Measurements from ENCODE around the gene SUPT3H.
"Not testable (repeated sequence)": the region's sequence is repeated elsewhere in the genome, so short reads cannot be mapped to it uniquely, and the experiment has no call there.

Gene SUPT3H

DNA sequence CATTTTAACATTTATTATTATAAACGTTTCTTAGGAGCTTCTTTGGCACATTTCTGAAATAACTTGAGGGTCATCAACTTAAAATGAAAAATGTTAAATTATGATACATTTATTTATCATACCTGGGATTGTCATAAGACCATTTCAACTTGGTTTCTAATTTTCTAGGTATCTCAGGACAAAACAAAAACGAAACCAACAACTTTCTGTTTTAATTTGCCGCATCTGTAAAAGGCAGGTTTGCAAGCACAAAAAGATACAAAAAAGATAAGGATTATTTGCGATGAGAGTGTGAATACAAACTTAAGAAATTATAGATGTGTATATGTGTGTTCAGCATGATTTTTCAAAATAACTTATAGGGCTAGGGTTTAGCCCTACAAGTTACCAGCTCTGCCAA, 444.6 kb downstream of the SUPT3H start:
- DNase-seq, result no peak

DNA sequence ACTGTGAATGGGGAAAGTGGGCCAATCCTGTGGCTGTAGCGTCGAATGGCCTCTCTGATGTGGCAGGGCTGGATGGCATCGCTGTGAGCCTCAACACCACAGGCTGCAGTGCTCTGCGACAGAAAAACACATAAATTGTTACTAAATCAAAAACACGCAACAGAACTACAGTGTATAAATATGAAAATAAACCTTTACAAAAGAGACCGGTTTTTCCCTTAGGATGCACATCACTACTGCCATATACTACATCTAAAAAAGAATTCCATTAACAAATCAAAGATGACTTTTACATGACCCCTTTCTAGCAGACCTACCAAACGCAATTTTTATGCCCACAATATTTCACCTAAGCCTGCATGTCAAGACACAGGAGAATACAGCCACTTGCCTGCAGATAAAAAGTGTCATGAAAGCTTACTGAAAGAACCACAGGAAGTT, 445.1 kb downstream of the SUPT3H start:
- DNase-seq, result no peak

DNA sequence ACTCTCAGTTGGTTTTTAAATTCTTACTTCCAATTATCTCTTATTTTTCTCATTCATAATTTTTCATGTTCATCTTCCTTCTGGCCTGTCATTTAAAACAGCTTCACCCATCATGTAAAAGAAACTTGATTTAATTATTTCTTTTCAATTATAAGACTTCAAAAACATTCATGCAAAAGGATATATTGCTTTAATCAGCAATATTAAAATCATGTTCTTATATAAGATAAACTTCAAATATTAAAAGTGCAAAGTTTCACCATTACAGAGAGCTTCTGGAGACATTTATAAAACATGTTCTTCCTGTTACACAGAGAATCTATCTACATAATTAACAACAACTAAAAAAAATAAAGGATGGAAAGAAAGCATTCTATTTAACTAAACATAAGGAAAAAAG, 446.3 kb downstream of the SUPT3H start:
- DNase-seq, result no peak

DNA sequence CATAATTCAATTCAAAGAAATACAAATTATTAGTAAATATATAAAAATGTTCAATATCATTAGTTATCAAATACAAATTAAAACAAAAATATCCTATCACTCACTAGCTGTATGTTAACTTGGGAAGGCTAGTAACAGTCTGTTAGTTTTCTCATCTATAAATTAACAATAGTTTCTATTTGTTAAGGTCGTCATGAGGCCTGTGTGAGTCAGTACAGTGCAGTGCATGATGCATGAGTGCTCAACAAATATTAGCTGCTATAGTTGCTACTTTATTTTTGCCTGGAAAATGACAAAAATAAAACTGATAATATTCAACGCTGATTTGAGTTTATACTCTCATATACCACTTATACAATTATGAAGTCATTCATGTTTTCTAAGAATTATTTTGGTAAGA, 451.2 kb downstream of the SUPT3H start:
- no peak for DNase-seq

DNA sequence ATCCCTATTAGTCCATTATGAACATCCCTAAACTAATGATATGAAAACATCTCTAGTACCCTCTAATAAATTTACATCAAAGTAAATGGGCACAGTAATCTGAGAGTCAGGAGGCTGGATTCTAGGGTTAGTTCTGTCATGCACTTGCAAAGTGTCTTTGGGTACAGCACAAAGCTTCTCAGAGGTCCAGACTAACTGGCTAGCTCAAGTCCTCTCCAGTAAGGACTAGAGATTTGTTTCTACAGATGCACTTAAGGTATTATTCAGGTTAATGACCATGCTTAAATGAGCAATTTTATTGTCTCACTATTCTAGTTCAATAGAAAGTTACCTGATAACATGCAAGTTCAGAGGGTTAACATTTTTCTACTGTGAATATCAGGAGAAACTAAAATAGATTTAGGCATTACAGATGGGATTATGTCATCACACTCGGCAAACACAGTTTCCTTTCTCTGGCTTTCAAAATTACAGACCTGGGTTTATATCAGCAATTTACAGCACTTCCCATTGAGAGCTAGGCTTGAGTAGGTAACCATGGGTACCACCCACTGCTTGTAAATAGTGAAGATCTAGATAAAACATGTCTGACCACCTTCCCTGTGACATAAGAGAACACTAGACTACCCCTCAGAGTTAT, 452.5 kb downstream of the SUPT3H start:
- DNase-seq, result no peak

DNA sequence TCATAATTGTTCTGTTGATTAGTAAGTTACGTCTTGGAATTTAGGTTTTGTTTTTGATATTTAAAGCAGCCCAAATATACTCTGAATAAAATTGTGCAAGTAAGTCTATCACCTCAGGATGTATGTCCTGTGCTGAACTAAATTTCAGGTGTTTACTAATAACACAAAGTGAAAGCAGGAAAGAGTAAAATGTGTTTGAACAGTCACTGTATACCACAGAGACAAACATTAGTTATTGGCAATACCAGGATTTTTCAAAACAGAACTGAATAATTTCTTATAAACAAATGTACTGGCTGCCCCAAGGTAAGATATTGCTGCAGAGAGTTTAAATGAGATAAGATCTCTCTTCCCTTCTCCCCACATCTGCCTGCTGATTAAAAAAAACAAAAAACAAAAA, 454.3 kb downstream of the SUPT3H start:
- no peak for DNase-seq

DNA sequence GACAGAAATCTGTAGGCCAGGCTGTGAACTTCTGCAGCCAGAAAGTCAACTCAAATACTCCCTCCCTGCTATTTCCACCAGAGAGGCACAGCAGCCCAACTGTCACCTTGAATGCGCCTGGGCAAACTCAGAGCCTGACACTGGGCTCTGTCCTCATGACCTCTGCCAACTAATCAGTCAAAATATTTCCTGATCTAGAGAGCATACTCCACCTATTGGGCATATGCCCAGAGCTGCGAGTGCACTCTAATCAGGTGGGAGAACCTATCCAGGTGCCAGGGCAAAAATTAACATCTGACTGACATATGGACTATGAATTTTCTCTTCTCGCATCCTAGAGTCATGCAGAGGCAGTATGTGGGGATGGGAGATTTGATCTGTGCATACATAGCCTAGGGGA, 455.9 kb downstream of the SUPT3H start:
- DNase-seq, result no peak

DNA sequence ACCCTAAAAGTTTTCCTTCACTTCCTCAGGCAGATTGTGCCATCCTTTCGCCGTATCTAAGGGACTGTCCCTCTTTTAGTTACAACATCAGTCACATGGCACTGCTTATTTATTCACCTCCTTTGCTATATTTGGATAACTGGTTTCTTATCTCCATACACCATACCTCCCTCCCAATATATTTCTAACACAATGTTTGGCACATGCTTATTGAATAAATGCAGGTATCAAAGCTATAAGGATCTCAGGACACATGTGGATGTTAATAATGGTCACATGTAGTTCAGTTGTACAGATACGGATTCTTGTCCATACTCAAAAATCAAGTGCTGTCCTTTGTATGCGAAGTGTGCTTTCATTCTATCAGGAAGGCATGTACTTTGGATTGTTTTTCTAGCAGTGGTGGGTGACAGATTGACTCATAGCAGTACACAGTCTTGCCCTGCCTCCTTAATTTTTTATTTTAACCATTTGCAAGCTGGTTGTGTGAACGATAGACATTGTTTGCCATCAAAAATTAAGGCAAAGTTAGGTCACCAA, 456.7 kb downstream of the SUPT3H start:
- DNase-seq, result no peak

DNA sequence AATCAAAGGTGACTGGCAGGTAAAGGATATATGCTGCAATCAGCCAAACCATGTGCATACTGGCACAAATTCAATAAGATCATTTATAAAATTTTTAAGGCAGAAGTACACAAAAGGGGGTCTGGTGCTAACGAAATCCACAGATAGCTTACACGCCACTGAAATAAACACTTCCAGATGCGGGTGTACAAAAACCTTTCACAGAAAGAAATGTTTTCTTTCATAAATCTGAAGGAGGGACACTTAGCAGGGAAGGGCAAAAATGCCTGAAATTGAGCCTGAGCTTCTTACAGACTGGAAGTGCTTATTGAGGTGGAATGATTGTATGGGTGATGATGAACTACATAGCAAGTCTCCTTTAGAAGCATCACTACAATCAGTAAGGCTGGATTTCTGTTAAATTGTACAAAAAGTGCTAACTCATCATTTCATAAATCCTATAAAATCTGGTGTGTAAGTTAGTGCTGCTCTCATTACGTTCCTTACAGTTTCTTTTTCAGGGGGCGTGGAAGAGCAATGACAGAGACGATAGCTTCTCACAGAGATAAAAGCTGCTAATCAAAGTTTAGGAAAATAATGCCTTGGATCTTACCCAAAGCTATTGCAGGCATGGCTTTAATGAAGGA, 458.9 kb downstream of the SUPT3H start:
- DNase-seq, result no peak

DNA sequence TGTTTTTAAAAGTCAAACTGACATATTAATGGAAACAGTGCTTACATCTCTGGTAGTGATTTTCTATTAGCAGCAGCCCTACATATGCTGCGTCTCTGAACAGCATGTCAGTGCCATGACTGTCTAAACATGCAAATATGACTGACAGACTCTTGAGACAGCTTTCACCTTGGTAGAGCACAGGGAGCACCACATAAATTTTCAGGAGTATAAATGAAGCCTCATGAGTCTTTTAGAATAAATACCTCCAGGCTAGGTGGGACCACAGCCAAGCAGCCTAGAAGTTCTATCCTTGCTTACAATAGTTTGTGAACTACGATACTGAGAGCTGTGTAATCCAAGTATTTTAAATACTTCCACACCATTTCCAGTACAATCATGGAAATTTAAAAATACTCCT, 460.3 kb downstream of the SUPT3H start:
- DNase-seq, result no peak

DNA sequence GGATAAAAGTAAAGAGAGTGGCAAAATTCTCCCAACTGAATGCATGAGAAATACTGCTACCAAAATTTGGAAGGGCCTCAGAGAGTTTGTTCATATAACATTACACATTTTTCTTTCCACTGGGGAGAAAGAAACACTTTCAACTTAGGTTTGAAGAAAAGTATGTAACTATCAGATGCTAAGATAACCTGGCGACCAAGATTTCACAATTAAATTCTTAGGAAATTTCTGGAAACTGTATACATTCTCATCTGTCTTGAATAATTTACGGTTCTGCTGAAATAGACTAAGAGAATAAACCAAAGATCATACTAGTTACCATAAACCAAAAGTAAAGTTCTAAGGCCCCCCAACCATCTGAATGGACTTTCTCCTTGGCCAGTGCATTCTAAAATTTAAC, 462.6 kb downstream of the SUPT3H start:
- DNase-seq, result no peak

DNA sequence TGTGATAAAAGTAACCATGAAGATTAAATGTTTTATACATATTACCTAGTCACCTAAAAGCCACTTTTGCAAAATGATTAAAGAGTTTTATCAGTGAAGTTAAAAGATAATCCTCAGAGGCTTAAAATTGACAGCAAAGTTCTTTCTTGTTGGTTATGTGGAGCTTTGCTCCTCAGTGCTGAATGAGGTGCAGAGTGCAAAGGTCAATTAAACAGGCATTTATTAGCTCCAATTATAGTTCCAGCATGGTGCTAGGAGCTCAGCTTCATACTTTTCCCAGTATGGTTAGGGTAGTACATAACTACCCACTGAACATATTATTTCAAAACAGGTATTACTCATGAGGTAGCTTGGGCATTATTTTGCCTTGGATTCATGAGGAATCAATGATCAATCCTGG, 463.6 kb downstream of the SUPT3H start:
- DNase-seq, result no peak

DNA sequence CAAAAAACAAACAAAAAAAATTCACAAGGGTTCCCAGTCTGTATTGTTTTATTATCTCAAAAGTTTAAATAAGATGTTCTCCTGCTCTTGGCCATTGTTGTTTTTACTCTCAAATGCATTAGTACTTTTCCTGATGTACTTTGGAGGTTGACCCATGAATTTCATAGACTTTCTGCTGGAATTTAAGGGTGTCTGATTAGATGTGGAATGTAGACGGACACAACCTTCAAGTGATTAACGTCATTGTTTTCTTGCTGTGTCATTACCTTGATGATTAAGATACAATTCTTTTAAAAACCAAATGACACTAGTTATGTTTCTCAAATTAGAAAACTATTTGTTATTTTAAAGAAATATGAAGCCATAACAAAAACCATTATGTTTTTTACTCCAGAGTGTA, 471.0 kb downstream of the SUPT3H start:
- DNase-seq, result no peak

DNA sequence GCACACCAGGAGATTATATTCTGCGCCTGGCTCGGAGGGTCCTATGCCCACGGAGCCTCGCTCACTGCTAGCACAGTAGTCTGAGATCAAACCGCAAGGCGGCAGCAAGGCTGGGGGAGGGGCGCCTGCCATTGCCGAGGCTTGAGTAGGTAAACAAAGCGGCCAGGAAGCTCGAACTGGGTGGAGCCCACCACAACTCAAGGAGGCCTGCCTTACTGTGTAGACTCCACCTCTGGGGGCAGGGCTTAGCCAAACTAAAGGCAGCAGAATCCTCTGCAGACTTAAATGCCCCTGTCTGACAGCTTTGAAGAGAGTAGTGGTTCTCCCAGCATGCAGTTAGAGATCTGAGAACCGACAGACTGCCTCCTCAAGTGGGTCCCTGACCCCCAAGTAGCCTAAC, 477.4 kb downstream of the SUPT3H start:
- DNase-seq, result not testable (repeated sequence)

DNA sequence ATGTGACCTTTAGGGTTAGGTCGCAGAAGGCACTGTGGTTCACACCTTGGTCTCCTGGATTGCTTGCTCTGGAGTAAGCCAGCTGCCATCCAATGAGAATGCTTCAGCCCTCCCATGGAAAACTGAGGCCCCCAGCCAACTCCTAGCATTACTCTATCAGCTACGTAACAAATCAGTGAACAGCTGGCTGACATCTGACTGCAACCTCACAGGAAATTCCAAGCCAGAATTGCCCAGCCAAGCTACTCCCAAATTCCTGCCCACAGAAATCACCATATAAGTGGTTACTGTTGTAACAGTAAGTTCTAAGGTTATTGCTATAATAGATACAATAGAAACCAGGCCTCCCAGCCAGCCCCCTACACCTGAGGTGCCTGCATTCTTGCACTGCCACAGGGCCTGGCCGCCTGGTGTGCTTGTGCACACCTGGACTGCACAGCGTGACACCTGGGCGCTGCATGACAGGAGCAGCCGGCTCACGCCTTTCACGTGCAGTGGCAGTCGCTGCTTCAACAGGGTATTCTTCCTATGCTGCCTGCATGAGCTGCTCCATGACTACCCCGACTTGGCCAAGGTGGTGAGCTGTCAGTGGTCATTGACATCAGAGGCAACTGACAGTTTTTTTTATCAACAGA, 479.3 kb downstream of the SUPT3H start:
- no peak for DNase-seq

DNA sequence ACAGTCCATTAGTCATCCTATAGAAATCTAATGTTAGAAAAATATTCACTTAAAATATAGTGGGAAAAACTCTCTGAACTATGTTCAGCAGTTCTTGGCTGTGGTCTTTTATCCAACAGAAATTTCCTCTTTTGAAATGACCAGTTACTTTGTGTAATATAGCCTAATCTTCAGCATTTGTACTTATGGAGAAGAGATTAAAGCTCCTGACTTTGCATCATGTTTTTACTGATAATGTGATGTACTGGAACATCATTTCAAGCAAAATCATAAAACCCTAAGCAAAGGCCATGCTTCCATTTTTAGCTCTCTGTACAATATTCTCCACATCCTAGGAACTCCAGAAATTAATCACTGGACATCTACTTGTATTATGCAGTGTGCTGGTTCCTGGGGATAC, 480.4 kb downstream of the SUPT3H start:
- no peak for DNase-seq

DNA sequence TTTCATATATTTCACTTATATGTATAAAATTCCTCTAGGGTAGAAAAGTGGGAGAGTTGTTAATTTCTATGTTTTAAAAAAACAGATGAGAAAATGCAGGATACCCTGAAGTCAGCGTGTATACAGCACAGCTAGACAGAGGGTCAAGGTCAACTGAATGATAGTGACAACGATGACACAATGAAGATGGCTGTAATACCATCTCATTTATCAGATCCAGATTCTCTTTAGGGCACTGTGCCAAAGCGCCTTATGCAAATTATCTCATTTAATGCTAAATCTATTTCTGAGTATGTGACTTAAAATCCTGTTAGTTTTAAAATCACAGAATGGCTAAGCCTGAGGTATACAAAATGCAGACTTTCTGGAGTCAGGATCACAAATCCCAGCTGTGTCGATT, 481.0 kb downstream of the SUPT3H start:
- no peak for DNase-seq

DNA sequence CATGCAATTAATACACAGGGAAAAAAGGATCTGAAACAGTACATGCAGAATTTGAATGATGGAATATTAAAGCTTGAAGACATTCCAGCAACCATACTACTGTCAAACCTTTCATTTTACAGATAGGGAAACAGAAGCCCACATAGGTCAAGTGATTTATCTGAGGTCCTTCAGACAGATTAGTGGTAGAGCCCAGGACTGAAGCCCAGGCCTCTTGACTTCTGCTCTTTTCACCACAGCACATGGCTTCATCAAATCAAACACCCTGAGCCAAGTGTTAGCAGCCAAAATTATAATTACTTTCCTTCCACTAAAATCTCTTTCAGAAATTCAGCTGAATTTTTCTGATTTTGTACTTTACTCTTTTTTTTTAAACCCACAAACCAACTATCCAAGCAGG, 485.2 kb downstream of the SUPT3H start:
- no peak for DNase-seq

DNA sequence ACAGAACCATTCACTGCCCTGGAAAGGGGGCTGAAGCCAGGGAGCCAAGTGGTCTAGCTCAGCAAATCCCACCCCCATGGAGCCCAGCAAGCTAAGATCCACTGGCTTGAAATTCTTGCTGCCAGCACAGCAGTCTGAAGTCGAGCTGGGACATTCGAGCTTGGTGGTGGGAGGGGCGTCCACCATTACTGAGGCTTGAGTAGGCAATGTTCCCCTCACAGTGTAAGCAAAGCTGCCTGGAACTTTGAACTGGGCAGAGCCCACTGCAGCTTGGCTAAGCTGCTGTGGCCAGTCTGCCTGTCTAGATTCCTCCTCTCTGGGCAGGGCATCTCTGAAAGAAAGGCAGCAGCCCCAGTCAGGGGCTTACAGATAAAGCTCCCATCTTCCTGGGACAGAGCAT, 498.7 kb downstream of the SUPT3H start:
- DNase-seq, result not testable (repeated sequence)

DNA sequence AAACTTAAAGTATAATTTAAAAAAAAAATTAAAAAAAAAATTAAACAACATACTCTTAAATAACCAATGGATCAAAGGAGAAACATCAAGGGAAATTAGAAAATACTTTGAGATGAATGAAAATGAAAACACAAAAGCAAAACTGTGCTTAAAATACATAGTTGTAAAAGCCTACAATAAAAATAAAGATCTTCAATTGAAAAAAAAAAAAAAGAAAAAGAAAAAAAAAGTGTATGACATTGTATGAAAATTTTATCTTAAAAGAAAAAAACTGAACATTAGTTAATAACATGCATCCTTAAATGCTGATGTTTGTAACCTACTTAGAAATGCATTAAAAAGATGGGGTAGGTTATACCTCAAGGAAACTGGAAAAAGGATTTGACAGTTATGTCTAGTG, 501.1 kb downstream of the SUPT3H start:
- DNase-seq, result not testable (repeated sequence)

DNA sequence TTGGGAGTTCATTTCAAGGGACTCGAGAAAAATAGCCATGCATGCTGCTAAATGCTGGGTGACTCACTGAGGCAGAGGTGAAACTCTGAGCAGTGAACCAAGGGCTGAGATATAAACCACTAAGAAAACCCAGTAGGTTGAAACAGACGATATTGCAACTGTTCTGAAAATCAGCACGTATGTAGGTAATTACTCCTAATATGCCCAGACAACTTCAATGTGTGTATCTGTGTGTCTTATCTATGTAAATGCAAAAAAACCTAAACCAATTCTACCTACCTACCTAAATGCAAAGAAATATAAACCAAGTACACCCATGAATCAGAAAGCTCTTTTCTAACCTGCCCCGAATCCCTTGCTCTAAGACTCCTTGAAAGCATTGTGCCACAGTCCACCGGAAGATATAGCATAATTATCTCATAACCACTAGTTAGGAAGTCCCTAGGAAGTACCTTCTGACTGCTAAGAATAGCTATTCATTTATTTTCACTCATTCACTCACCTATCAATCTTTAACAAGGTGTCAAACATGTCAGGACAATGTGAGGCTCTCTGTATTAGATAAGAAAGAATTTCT, 508.3 kb downstream of the SUPT3H start:
- no peak for DNase-seq

DNA sequence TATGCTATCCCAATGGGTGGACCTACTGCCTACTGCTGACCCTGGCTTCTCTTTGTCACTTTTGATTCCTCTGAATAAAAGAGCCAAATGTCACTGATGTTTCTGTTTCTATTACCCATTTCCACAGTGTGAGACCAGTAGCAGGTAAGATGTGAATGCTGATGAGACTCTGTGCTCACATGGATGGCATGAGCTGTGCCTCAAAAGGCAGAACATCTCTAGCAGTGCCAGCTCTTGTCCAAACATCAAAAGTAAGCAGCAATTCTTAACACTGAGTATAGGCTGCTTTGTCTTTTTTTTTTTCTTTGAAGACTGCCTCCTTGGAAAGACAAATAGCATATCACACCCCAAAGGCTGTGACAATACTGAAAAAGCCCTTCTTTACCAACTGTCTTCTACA, 508.8 kb downstream of the SUPT3H start:
- no peak for DNase-seq

DNA sequence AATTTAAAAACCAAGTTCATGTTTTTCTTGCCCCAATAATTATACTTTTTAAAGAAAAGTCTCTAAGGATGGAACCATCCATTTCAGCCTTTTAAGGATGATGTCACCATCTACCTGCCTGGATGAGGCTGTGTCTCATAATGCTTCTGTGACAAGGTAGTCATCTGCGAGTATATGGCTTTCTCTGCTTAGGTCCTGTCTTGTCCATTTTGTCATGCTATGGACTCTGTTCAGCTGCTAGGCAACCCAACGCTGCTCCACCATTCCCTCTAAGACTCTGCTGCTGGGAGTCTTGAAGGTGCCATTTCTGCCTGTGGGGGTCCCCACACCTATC, 509.4 kb downstream of the SUPT3H start:
- DNase-seq, result no peak
